ENCODE measurements around the gene NELFA.

The NELFA gene

GRCh38 chr4:1932736-1933135, 76.0 kb downstream of the NELFA start:
- DNase-seq (ENCODE audit: low read depth), result no peak
- no peak overlapping the region for H3K4me3 ChIP-seq (ENCODE audit: control insufficient read depth, low read depth, low read length)
- no peak for TF ChIP-seq CTCF (conservative IDR thresholded peaks at IDR 0.05; ENCODE audit: control insufficient read depth, insufficient read depth, low read depth, low read length)

Measured in fibroblast of mammary gland (primary cell).